ENCODE results near the gene EML3.
"Not testable (repeated sequence)": the region's sequence is repeated elsewhere in the genome, so short reads cannot be mapped to it uniquely, and the experiment has no call there.

EML3 gene

GRCh38 chr11:62595124-62595523 lies 17.5 kb downstream of the EML3 start:
- no peak for DNase-seq (ENCODE audit: low read depth)

DNA sequence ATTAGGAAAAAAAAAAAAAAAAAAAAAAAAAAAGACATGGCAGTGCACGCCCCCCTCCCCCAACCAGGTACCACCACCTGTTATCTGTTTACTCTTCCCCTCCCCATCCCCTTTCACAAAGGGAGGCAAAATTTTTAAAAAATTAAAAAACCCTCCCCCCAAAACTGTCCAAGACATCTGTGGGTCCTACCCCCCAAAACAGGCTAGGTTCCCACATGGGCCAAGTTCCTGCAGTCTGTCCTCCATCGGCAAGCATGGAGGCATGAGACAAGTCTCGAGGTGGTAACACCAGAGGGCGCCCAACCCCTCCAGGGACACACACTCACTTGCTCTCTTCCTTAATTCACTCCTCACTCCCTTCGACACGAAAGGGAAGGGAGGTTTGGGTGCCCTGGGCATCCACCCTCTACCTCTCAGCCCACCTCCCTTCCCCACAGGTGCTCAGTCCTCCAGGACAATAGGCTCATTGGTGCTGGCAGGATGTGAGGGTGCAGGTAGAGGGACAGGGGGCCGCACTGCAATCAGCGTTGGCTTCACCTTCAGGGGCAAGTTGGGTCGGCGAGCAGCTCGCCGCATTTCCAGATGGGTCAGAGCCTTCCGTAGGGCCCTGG lies 19.0 kb downstream of the EML3 start:
- no peak for DNase-seq (ENCODE audit: low read depth)

- no peak for DNase-seq (ENCODE audit: low read depth)
Observed at GRCh38 chr11:62592989-62593421, 19.6 kb downstream of the EML3 start.

DNA sequence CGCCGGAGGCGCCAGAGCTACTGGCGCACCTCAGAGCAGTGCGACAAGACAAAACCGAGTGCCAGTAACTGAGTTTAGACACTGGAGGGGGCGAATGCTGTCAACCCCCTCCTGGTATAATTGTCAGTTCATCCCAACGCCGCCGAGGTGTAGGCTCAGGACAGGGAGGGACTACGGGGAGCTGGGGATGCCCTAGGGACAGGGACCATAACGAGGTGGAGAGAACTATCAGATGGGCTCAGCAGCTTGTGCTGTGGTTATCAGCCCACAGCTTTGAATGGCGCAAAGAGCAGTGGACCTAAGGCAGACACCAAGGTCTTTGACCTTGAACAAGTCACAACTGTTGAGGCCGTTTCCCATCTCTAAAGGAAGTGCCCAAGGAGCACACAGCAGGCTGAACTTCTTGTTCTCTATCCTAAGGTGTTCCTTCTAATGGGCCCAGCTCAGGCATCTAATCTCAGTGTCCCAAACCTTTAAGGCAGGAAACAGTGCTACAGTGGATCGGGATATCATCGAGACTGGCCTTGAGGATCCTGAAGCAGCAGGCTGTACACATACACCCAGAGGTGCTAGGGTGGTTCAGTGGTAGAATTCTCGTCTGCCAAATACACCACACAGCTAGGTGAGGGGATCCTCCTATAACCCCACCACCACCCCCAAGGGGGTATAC lies 20.3 kb downstream of the EML3 start:
- no peak for DNase-seq (ENCODE audit: low read depth)

GRCh38 chr11:62591448-62592145 lies 21.0 kb downstream of the EML3 start, which contains the start of gene TUT1:
TSS of gene TUT1 (minus strand) at chr11:62591523. CDS start at chr11:62591485, 38 bp downstream.
- DNase-seq (ENCODE audit: low read depth): peak; percentile 97

DNA sequence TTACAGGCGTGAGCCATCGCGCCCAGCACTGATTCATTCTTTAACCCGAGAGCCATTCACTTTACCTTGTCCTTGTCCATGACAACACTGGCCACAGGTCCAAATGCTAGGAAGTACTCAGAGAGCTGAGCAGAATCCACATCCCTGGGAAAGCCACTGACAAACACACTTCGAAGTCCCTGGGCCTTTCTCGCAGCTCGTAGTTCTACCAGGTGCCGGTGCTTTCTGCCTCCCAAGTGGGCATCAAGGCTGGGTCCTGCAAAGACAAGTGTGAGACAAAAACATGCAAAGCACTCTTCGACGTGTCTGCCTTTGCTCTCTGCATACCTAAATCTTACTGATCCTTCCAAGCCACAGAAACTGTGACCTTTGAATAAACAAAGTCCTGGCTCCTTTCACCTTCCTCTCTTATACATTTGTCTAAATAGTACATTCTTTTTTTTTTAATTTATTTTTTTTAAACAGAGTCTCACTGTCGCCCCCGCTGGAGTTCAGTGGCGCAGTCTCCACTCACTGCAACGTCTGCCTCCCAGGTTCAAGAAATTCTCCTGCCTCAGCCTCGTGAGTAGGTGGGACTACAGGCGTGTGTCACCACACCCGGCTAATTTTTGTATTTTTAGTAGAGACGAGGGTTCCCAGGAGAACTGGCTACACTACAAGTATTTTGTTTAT lies 23.5 kb downstream of the EML3 start:
- no peak for DNase-seq (ENCODE audit: low read depth)

DNA sequence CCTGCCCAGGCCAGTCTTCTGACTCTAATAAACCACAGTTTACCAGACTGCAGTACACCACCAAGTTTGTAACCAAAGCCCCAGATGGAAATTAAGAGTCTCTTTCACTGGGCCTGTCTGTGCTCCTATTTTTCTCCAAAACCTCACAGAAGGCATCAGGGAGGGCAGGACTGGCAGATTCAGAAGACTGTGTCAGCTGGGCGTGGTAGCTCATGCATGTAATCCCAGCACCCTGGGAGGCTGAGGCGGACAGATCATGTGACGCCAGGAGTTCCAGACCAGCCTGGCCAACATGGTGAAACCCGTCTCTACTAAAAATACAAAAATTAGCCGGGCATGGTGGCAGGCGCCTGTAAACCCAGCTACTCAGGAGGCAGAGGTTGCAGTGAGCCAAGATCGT lies 27.2 kb downstream of the EML3 start:
- not testable (repeated sequence) for DNase-seq (ENCODE audit: low read depth)

DNA sequence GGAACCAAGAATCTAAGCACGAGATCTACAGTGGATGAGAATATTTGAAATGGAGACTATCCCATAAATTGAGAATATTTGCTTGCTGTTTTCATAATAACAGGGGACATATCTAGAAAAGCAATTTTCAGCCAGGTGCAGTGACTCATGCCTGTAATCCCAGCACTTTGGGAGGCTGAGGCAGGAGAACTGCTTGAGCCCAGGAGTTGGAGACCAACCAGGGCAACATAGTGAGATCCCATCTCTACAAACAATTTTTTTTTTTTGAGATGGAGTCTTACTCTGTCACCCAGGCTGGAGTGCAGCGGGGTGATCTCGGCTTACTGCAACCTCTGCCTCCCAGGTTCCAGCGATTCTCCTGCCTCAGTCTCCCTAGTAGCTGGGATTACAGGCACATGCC lies 30.8 kb downstream of the EML3 start:
- DNase-seq (ENCODE audit: low read depth): not testable (repeated sequence)

DNA sequence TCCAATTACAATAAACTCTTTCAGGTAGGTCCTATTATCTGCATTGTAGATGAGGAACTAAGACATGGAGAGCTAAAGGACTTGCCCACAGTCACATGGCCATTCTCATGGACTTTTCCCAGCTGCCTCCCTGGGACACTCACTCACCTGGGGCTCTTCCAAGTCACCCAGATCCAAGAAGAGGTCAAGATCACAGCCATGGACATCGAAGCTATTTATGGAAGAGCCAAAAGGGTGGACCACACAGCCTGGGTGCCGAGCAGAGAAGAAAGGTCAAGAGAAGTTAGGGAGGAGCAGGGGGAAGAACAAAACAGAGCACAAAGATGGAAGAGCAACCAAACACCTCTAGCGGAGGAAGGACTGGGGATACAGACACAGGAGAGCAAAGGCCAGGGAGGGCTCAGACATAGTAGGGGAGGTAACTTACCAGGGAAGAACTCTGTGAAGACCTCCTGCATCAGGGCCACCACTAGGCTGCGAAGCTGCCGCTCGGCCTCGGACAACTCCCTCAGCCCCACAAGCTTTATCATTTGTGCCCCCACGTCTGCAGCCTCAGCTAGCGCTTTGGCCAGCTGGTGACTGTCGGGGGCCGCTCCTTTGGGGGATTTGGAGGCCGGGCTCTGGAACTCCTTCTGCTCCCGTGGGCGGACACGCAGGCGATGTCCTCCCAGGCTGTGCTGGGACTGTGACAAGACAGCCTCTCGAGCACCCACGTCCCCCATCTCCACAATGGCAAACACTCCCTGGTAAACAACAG lies 31.4 kb downstream of the EML3 start:
- DNase-seq (ENCODE audit: low read depth): no peak

GRCh38 chr11:62579252-62579651 lies 33.3 kb downstream of the EML3 start:
- DNase-seq (ENCODE audit: low read depth): no peak

DNA sequence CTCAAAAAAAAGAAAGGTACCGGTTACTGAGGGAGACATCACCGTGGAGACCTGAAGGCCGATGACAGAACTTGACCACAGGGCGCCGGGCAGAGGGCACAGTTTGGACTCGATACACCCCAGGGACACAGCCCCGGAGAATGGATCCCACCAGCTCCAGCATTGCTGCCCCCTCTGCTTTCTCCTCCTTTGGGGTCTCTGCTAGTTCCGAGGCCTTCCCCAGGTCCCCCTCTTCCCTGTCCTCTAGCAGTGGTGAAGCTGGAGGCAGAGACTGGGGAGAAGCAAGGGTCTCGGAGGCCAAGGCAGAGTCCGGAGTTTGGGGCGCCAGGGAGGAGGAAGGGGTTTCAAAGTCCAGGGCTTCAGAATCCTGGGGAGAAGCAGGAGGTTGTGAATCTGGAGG lies 34.0 kb downstream of the EML3 start:
- no peak for DNase-seq (ENCODE audit: low read depth)

DNA sequence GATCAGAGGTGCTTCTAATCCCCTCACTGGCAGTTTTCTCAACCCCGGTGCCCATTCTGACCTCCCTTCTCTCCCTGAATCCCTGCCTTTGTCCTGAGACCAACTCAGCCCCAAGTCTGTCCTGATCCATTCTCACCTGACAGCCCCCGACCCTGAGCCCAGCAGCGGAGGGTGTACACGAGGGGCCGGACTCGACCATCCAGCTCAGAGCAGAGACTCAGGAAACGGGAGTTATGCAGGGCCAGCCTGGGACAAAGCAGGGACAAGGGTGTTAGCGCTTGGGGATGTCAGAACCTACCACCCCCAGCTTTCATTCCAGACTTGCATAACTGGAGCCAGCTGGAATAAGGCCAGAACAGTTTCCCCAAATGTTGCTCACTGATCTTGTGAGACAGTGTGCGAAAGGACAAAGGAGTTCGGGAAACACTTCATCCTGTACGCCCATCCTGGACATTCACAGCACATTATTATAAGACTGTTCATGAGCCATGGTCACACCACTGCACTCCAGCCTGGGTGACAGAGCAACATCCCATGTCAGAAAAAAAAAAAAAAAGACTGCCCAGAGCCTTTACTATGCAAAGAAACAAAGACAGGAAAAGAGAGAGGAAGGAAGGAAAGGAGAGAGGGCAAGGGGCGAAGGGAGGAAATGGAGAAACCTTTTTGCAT lies 35.4 kb downstream of the EML3 start:
- DNase-seq (ENCODE audit: low read depth): no peak

- DNase-seq (ENCODE audit: low read depth): no peak
Observed at GRCh38 chr11:62575837-62576236, 36.7 kb downstream of the EML3 start.

- no peak for DNase-seq (ENCODE audit: low read depth)
Observed at GRCh38 chr11:62575156-62575555, 37.4 kb downstream of the EML3 start.

GRCh38 chr11:62574363-62575071 lies 38.1 kb downstream of the EML3 start:
- no peak for DNase-seq (ENCODE audit: low read depth)

DNA sequence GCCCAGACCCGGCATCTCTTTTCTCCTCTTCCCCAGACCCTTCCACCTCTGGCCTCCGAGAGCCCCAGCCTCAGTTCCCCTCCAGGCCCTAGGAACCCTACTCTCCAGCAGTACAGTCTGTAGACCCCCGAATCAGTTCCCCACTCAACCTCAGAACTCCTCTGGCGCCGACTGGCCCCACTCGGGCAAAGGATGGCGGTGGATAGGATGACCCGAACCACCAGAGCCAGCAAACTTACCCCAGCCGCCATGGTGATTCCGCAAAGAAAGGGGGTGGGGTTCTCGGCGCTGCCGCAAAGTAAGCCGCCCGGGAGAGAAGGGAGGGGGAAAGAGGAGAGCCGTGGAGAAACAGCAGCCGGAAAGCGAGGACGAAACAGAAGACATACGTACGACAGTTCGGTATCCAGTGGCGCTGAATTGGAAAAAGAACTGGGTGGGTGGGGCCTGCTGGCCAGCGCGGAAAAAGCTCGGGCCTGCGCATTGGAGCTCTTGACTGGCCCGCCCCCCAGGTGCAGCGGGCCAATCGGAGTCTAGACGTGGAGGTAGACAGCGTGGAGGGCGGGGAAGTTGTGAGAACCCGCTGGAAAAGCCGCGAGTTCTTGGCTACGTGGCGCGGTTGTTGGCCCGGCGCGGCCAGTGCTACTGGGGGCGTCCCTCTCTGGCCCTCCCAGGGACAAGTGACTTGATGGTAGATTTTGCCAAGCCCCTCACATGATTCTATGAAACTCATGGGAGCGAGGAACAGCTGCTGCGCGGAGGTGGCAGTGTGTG lies 38.8 kb downstream of the EML3 start, which contains the start of gene EEF1G:
EEF1G (minus strand) TSS at position 300 of the 771 bp plus-strand sequence; CDS start at position 251, 49 bp downstream.
- DNase-seq (ENCODE audit: low read depth): peak; percentile 100

DNA sequence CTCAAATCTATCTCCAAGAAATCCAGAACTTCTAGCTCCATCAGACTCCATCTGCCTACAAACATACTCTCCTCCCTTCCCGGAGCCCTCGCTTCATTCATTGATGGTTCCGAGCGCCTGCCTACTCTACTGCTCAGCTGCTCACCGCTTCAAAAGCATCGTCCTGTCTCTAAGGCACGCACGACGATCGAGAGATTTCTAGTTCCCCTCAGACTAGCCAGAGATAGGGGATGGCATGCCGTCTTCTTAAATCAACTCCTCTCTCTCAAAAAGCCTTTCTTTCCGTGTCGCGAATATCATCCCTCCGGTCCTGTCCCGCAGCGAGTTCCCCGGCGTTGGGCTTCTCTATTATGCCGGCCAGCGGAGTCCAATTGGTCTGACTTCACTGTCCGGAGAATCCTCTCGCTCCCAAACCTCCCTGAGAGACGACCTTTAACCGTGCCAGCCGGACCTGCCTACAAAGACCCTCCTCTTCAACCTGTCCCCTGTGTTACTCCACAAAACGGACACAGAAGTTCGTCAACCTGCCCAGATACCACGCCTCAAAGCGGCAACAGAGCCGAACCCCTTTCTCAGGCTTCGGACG lies 39.5 kb downstream of the EML3 start:
- no peak for DNase-seq (ENCODE audit: low read depth)

DNA sequence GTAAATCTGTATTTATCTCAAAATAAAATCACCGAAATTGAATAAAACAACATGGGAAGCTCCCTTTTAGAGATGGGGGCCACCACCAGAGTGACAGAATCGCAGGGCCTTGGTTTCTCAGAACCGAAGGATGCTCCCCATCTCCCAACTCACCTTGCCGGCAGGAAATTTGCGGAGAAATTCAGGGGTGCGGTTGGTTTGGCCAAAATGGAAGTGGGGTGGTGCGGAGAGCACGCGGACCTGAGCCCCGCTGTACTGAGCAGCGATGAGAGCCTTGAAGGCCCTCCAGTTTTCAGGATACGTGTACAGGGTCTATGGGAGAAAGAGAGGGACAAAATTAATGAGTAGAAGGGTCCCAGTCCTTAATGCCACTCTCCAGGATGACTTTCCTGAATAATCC lies 40.1 kb downstream of the EML3 start:
- DNase-seq (ENCODE audit: low read depth): no peak

- not testable (repeated sequence) for DNase-seq (ENCODE audit: low read depth)
Observed at GRCh38 chr11:62571493-62571892, 41.1 kb downstream of the EML3 start.
